H1 (cell line): ENCODE measurements around the gene CPLANE2. TPM values are rescaled to one million over a fixed set of nuclear protein-coding genes. Genes with fewer than 3 reads are reported as not detected.

Source experiments
- ATF2 ChIP-seq: IDR thresholded peaks from 2 replicates; pipeline ENCODE4 v1.6.1; 2012; ENCODE audit warnings: low read length, inconsistent platforms
- KDM5A ChIP-seq: fragments of 200-600 bp; IDR thresholded peaks from 2 replicates; pipeline ENCODE4 v1.7.1; 2012; ENCODE audit warnings: mild to moderate bottlenecking, low read length, inconsistent platforms, mixed read lengths
- NANOG ChIP-seq: IDR thresholded peaks from 2 replicates; pipeline ENCODE4 v1.6.1; 2011; ENCODE audit warnings: low read length, low read depth, mild to moderate bottlenecking, inconsistent platforms; ENCODE audit not compliant: insufficient read depth, poor library complexity, severe bottlenecking
- RBBP5 ChIP-seq: IDR thresholded peaks from 2 replicates; pipeline ENCODE4 v1.7.1; 2012; ENCODE audit warnings: low read depth, mild to moderate bottlenecking, inconsistent platforms, low read length, moderate library complexity, borderline replicate concordance
- SUZ12 ChIP-seq: fragments of 200-600 bp; sonication (generic); IDR thresholded peaks from 2 replicates; pipeline ENCODE4 v1.6.1; 2012; ENCODE audit warnings: mild to moderate bottlenecking, inconsistent platforms, low read length, moderate library complexity, mixed read lengths
- polyA plus RNA-seq, 7 experiments: library from polyadenylated mRNA; depleted of rRNA in 3 of 7; stranded (reverse) in 5 of 7; unstranded in 2 of 7; fragments of >200 nt in 5 of 7; fragments of 200-250 nt in 2 of 7; gene quantifications; 1 replicate in 5 of 7; 2 replicates in 1 of 7; 4 replicates in 1 of 7; pipeline versions ENCODE4 v1.2.1 to v1.2.3, GENCODE V29; 2011 to 2013; ENCODE audit warnings: missing spikeins in 2 of 7, mixed read lengths in 2 of 7
- total RNA-seq: library from RNA; stranded (reverse); fragmentation: NEBNext Ultra II Directional; extraction: Animal tissue kit (Norgen Biotek cat#: 25700); gene quantifications from 2 replicates; pipeline ENCODE4 v1.2.1, GENCODE V29; 2021

Gene CPLANE2
- total and polyA plus RNA-seq, 2 of the 8 experiments (the other 6 are each of a cell fraction or from before 2014, with no cell fraction given): 2.3 to 2.5 TPM

DNA sequence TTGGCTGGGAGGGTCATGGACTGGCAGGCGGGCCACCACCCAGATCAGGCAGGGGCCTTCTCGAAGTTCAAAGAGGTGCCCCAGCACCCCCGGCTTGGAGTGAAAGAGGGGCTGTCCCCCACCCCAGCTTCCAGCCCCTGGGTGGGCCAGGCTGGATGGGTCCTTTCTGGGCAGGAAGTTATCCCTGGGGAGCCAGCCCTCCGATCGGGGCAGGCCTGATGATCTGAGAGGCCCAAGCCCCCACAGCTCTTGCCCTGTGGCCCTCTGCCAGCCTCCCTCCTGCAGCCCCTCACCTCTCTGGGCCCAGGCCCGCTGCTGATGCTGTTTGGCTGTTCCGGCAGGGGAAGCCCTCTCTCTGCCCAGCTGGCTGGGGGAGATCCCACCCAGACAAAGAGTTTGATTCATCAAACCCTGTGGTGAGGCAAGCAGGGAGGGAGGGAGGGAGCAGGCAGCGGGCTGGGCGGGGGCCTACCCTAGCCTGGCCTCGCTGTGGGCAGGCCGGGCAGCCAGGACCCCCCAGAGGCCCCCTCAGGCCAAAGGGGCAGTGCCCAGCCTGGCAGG, 27.1 kb downstream of the CPLANE2 start (continued):
- TF ChIP-seq RBBP5 (no peak), KDM5A (no peak), NANOG (no peak), ATF2 (no peak), SUZ12 (no peak)
- TF ChIP-seq, all 59 proteins: peak for 0
